Body of pancreas (tissue), 4 donors: ENCODE measurements around the gene FREM1. TPM values are rescaled to one million over a fixed set of nuclear protein-coding genes. Genes with fewer than 3 reads are reported as not detected.

ENCODE experiments used
- ATAC-seq: fragments of 150-250 bp; one replicate; pipeline ENCODE4 v1.9.1; 2016
- DNase-seq, 4 donors: peaks; one replicate each; pipeline ENCODE4 v3.0.0-alpha.2; 2019
- H3K27ac ChIP-seq, 4 donors: fragments of 200-600 bp; sonication (generic); 1 replicate in 3 of 4; 2 replicates in 1 of 4; pipeline versions ENCODE4 v1.5.1 to v1.6.1; 2016 to 2019; ENCODE audit warnings: mild to moderate bottlenecking in 1 of 4, mixed read lengths in 1 of 4, moderate library complexity in 1 of 4
- H3K27me3 ChIP-seq, 2 donors: fragments of 200-600 bp; sonication (generic); one replicate each; pipeline ENCODE4 v1.6.0; 2016; ENCODE audit warnings: mild to moderate bottlenecking in 1 of 2
- H3K36me3 ChIP-seq, 2 donors: fragments of 200-600 bp; sonication (generic); replicated peaks in 1 of 2; 2 replicates each; pipeline ENCODE4 v1.5.1; 2016; ENCODE audit warnings: low read depth in 2 of 2; ENCODE audit not compliant: insufficient read depth in 1 of 2
- H3K4me1 ChIP-seq: fragments of 200-600 bp; sonication (generic); one replicate; pipeline ENCODE4 v1.6.0; 2016
- H3K4me3 ChIP-seq, 2 donors: fragments of 200-600 bp; sonication (generic); 1 replicate in 1 of 2; 2 replicates in 1 of 2; pipeline ENCODE4 v1.5.1; 2016 to 2019
- H3K9me3 ChIP-seq, 3 donors: fragments of 200-600 bp; sonication (generic); 1 replicate in 2 of 3; 2 replicates in 1 of 3; pipeline ENCODE4 v1.5.1; 2016
- POLR2A ChIP-seq, 3 donors: fragments of 450-650 bp; IDR thresholded peaks; one replicate each; pipeline ENCODE4 v1.6.1; 2016; ENCODE audit warnings: antibody characterized with exemption in 3 of 3, mild to moderate bottlenecking in 2 of 3
- WGBS, 2 donors: methylation state at CpG; one replicate each; pipeline ENCODE4 v1.1.5; 2017; 5-methylcytosine and 5-hydroxymethylcytosine counted together
- intact Hi-C: fragments of 100-400 bp; cut with DNase I; formaldehyde crosslinking; loops from one replicate; pipeline ENCODE4 v1.15.1; 2023
- total RNA-seq, 2 donors: library from RNA; depleted of rRNA; stranded (reverse); fragments of >200 nt; gene quantifications; one replicate each; pipeline ENCODE4 v1.1.0, GENCODE V29; 2016
- TF ChIP-seq, protein P1 (sequence below), 7 experiments: fragments of 450-650 bp in 4 of 7; fragments of 200-600 bp in 3 of 7; sonication (generic) in 3 of 7; IDR thresholded peaks; one replicate each; pipeline ENCODE4 v1.5.1; 2016 to 2019; ENCODE audit warnings: antibody characterized with exemption in 7 of 7

The FREM1 gene
- total RNA-seq, 2 donors from 2014 or later = 9.1 to 19.1 TPM

DNA sequence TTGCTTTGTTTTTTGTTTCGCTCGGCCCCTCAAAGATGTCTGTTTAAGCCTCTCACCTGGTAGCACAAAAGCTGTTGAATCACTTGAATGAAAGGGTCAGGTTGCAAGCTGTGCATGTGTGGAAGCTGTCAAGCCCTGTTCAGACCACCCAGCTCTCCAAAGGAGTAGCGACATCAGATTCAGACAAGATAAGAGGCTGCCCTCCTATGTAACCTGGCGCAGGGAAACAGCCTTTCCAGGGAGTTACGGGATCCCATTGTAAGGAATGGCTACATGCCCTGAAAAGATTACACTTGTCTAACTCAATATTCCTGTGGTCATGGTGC lies 2.9 kb downstream of the FREM1 start:
- intact Hi-C loops = no loop called here
- 50 to 52% methylated on average over 4 to 5 of the region's 5 CpGs for WGBS, 2 donors
- no peak for TF ChIP-seq POLR2A (IDR thresholded peaks at IDR 0.05)
- TF ChIP-seq, protein P1, sequence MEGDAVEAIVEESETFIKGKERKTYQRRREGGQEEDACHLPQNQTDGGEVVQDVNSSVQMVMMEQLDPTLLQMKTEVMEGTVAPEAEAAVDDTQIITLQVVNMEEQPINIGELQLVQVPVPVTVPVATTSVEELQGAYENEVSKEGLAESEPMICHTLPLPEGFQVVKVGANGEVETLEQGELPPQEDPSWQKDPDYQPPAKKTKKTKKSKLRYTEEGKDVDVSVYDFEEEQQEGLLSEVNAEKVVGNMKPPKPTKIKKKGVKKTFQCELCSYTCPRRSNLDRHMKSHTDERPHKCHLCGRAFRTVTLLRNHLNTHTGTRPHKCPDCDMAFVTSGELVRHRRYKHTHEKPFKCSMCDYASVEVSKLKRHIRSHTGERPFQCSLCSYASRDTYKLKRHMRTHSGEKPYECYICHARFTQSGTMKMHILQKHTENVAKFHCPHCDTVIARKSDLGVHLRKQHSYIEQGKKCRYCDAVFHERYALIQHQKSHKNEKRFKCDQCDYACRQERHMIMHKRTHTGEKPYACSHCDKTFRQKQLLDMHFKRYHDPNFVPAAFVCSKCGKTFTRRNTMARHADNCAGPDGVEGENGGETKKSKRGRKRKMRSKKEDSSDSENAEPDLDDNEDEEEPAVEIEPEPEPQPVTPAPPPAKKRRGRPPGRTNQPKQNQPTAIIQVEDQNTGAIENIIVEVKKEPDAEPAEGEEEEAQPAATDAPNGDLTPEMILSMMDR (IDR thresholded peaks at IDR 0.05) = no peak
- Histone ChIP-seq H3K36me3 (no peaks in the 10 kb centered on the region), H3K4me3 (no peak overlapping the region), H3K27me3 (no peaks in the 10 kb centered on the region), H3K9me3 (no peaks in the 10 kb centered on the region), H3K4me1 (peaks cover 79% of the 10 kb centered on the region), H3K27ac (peak overlapping the region; percentile 32 to 74 (median 72))
- DNase-seq = no peak
- ATAC-seq = no peak

DNA sequence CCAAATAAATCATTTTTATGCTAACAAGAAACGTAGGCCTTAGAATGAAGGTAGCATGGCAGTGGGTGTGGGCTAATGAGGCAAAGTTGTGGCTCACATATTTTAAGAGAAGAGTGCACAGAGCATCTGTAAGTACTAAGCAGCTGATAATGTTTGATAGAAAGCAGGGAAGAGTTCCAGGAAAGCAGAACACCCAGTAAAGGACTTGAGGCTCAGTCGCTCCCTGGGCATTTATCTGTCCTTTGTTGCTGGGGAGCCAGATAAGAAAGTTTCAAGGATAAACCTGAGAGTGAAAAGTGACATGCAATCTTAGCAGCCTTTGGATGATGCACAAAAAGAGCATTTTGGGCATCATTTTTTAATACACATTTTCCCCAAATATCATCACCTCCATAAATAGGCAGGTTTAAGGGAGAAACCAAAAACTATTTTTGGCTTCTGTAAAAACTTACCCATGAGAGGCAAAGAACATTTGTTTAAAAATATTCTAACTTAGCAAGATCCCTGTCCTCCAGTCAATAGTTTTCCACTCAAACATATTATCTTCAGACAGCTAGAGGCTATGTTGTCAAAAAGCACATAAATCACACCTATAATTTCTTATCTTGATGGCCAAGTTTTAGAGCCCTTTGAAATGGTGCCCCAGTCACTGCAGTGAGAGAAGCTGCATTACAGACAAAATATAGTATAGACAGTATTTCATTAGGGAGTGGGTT lies 3.4 kb downstream of the FREM1 start:
- no peaks in the 10 kb centered on the region for H3K9me3 ChIP-seq
- H3K27ac ChIP-seq = peak overlapping the region; percentile 32 to 74 (median 72)
- H3K4me1 ChIP-seq = peaks cover 81% of the 10 kb centered on the region
- H3K4me3 ChIP-seq = no peak overlapping the region
- intact Hi-C loops = no loop called here
- ATAC-seq (no peak), DNase-seq (no peak)
- H3K27me3 ChIP-seq = no peaks in the 10 kb centered on the region
- H3K36me3 ChIP-seq = no peaks in the 10 kb centered on the region
- WGBS, 2 donors = 20 to 33% methylated on average over 2 of the region's 2 CpGs
- TF ChIP-seq, protein P1 (IDR thresholded peaks at IDR 0.05) = no peak
- no peak for TF ChIP-seq POLR2A (IDR thresholded peaks at IDR 0.05)

DNA sequence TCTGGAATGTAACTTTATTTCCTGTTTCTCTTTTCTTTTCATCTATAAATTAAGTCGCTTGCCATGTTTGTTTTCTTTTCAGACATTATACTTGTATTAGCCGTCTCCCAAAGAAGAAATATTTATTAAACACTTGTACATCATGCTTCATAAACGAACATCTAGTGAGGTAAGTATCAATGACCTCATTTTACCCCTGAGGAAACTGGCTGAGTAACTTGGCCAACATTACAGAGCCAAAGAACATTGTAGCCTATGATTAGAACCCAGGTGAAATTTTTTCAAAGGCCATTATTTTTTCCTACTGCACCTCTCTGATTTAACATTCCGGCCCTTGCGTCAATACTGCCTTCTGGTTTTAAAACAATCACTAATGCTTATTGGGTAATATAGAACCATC lies 4.2 kb downstream of the FREM1 start:
- no peak for TF ChIP-seq POLR2A (IDR thresholded peaks at IDR 0.05)
- TF ChIP-seq, protein P1 (IDR thresholded peaks at IDR 0.05) = no peak
- Histone ChIP-seq H3K4me3 (no peak overlapping the region), H3K27me3 (no peaks in the 10 kb centered on the region), H3K36me3 (no peaks in the 10 kb centered on the region), H3K9me3 (no peaks in the 10 kb centered on the region), H3K4me1 (peaks cover 76% of the 10 kb centered on the region), H3K27ac (peak overlapping the region in 3 of 4 donors; percentile 70 to 74 (median 73))
- ATAC-seq (peak; percentile 68), DNase-seq (no peak)
- intact Hi-C loops = no loop called here
- WGBS, 2 donors = 33 to 34% methylated on average over 5 of the region's 5 CpGs

DNA sequence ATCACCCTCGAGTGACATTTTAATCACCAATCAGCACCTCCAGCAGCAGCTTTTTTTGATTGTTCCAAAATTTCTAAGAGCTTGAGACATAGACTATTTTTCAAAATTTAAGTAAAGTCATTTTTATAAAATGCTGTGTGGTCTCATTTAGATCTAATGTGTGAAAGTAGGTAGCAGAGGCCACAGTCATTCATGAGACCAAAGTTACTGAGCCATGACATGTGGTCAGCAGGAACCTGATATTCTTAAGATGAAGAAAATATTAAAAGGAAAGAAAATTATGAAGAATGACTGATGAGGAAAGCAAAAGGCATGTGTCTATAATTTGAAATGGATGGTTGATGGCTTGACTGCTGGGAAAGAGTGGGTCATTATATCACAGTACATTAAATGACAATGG lies 7.2 kb downstream of the FREM1 start:
- TF ChIP-seq POLR2A (IDR thresholded peaks at IDR 0.05) = no peak
- TF ChIP-seq, protein P1 (IDR thresholded peaks at IDR 0.05) = no peak
- Histone ChIP-seq H3K4me1 (peaks cover 68% of the 10 kb centered on the region), H3K4me3 (no peak overlapping the region), H3K36me3 (no peaks in the 10 kb centered on the region), H3K9me3 (no peaks in the 10 kb centered on the region), H3K27me3 (no peaks in the 10 kb centered on the region), H3K27ac (no peak overlapping the region)
- no peak for DNase-seq
- ATAC-seq = no peak
- 27 to 30% methylated on average over 1 of the region's 1 CpG for WGBS, 2 donors
- intact Hi-C loops = no loop called here

DNA sequence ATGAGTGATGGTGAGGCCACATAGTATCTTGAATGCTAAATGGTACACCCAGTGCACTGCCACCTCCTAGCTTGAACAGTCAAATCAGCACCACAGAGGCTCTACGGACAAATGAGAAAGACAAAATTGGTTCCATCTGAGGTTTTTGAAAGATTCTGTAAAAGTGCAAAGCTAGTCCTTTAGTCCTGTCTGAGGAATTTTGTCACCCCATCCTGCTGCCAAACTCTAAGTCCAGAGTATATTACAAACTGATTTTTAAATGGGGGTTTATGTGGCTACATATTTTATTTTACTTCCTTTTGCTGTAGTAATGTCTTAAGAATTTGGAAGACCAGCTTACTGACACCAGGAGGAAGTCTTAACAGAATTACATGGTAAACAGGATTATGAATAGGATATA lies 7.7 kb downstream of the FREM1 start:
- TF ChIP-seq, protein P1 (IDR thresholded peaks at IDR 0.05) = no peak
- no peak for TF ChIP-seq POLR2A (IDR thresholded peaks at IDR 0.05)
- no peak overlapping the region for H3K4me3 ChIP-seq
- H3K4me1 ChIP-seq = peaks cover 64% of the 10 kb centered on the region
- no peaks in the 10 kb centered on the region for H3K36me3 ChIP-seq
- ATAC-seq = no peak
- no peaks in the 10 kb centered on the region for H3K9me3 ChIP-seq
- intact Hi-C loops = no loop called here
- 90 to 93% methylated on average over 1 of the region's 1 CpG for WGBS, 2 donors
- no peaks in the 10 kb centered on the region for H3K27me3 ChIP-seq
- DNase-seq = no peak
- no peak overlapping the region for H3K27ac ChIP-seq
